Natural killer cell treated with Interleukin-12 subunit alpha and Interleukin-12 subunit beta and Interleukin-15 and Interleukin-18, amount 100 ng/mL, for 72 hours (primary cell): ENCODE measurements around the gene TRMT2A. TPM values are rescaled to one million over a fixed set of nuclear protein-coding genes. Genes with fewer than 3 reads are reported as not detected.

ENCODE experiments used
- ATAC-seq, 2 donors: fragments of 150-1000 bp; cut with Tn5 transposase in 1 of 2; sonication (Bioruptor Pico), chemical (Tn5 transposase) in 1 of 2; 2 replicates each; pipeline ENCODE4 v1.10.0; 2021
- DNase-seq: peaks from one replicate; pipeline ENCODE4 v3.0.0; 2022; ENCODE audit warnings: low spot score
- H3K27ac Mint-ChIP-seq, 2 donors: 1 replicate in 1 of 2; 2 replicates in 1 of 2; pipeline ENCODE4 v1.8.0; 2022; ENCODE audit warnings: mixed read lengths in 2 of 2, mild to moderate bottlenecking in 1 of 2, moderate library complexity in 1 of 2
- H3K27me3 Mint-ChIP-seq, 2 donors: 1 replicate in 1 of 2; 2 replicates in 1 of 2; pipeline ENCODE4 v1.8.0; 2022; ENCODE audit warnings: mixed read lengths in 2 of 2
- H3K36me3 Mint-ChIP-seq: one replicate; pipeline ENCODE4 v1.8.0; 2022; ENCODE audit warnings: mixed read lengths
- H3K4me1 Mint-ChIP-seq, 2 donors: 1 replicate in 1 of 2; 2 replicates in 1 of 2; pipeline ENCODE4 v1.8.0; 2022; ENCODE audit warnings: low read depth in 2 of 2, mixed read lengths in 2 of 2, mild to moderate bottlenecking in 1 of 2
- H3K4me3 Mint-ChIP-seq: one replicate; pipeline ENCODE4 v1.8.0; 2022; ENCODE audit warnings: mixed read lengths
- H3K9me3 Mint-ChIP-seq: 2 replicates; pipeline ENCODE4 v1.8.0; 2022; ENCODE audit warnings: mixed read lengths
- total RNA-seq, 2 donors: library from RNA; stranded (reverse); gene quantifications; one replicate each; pipeline ENCODE4 v1.2.3, GENCODE V29; 2022

The TRMT2A gene
- total RNA-seq, 2 donors from 2014 or later: 107 to 166 TPM

DNA sequence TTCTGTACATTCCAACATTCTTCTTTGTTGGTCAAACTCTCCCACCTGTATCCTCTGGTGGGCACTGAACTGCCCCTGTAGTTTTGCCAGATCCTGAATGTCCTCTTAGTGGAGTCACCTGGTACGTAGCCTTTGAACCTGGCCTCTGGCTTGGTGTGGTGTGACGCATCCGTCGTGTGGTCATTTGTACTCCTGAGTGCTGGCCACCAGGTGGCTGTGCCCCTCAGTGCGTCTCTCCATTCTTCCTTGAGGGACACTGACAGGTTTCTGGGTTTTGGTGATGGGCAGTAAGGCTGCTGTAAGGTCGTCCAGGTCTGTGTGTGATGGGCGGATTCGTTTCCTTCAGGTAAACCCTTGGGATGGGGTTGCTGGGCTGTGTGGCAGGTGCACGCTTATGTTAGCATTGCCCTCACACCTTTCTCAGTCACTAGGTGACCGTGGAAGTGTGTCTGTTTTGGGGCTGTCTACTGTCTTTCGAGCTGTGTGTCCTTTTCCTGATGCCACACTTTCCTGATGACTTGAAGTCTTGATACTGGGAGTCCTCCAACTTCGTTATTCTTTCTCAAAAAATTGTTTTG, 14.7 kb downstream of the TRMT2A start:
- Mint-ChIP-seq H3K27me3 (no peaks in the 10 kb centered on the region), H3K4me3 (no peak overlapping the region), H3K9me3 (no peaks in the 10 kb centered on the region), H3K27ac (peak overlapping the region; percentile 72 to 91), H3K36me3 (peaks cover 17% of the 10 kb centered on the region), H3K4me1 (peaks cover 37 to 38% of the 10 kb centered on the region in 2 donors)
- ATAC-seq (no peak), DNase-seq (no peak)

DNA sequence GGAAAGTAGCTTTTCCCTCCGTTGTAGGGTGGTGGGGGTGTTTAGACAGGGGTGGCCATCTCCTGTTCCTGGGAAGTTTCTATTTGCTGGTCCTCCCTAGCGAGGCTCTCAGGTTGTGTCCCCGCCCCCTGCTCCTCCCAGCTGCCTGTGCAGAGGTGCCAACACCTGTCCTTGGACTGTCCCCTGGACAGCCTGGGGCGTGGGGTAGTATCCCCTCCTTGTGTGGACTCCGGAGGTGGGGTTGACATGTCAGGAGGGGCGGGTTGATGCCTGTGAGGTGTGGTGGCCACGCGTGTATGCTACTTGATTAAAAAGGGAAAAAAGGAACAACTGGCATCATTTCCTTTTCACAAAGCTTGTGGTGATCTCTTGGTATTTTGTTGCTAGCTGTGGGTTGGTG, 15.4 kb downstream of the TRMT2A start:
- ATAC-seq: no peak
- no peak for DNase-seq
- peaks cover 37 to 42% of the 10 kb centered on the region in 2 donors for H3K4me1 Mint-ChIP-seq
- H3K4me3 Mint-ChIP-seq: no peak overlapping the region
- no peaks in the 10 kb centered on the region for H3K27me3 Mint-ChIP-seq
- H3K36me3 Mint-ChIP-seq: peaks cover 24% of the 10 kb centered on the region
- no peaks in the 10 kb centered on the region for H3K9me3 Mint-ChIP-seq
- peak overlapping the region; percentile 72 to 91 for H3K27ac Mint-ChIP-seq

DNA sequence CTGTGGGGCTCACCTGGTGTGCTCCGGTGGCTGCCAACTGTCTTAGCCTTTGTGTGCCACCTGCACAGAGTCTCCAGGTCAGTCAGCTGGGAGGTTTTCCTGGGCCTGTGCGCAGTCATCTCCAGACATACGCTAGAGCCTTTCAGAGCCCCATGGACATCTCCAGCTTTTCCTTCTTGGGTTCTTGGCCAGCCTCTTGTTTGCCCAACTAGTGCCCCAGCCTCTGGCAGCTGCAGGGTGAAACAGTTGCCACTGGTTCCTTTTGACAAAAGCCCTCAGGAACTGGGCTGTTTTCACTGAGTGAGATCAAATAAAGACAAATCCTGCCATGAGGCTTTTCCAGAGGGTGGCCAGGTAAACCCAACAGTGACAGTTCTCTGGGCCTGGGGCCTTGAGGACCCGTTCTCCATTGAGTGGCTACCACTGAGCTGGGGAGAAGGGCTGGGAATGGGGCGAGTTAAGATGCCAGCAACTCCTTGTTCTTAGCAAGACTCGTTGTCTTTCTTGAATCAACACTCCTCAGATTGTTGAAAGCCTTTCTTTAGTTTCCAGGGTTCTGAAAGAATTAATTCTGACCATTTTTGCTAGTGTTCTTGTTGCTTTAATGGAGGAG, 17.8 kb downstream of the TRMT2A start:
- Mint-ChIP-seq H3K4me1 (peaks cover 42 to 44% of the 10 kb centered on the region in 2 donors), H3K4me3 (peak overlapping the region; percentile 34), H3K9me3 (no peaks in the 10 kb centered on the region), H3K27ac (peak overlapping the region; percentile 91), H3K36me3 (peaks cover 36% of the 10 kb centered on the region), H3K27me3 (no peaks in the 10 kb centered on the region)
- peak; percentile 41 for DNase-seq
- no peak for ATAC-seq

DNA sequence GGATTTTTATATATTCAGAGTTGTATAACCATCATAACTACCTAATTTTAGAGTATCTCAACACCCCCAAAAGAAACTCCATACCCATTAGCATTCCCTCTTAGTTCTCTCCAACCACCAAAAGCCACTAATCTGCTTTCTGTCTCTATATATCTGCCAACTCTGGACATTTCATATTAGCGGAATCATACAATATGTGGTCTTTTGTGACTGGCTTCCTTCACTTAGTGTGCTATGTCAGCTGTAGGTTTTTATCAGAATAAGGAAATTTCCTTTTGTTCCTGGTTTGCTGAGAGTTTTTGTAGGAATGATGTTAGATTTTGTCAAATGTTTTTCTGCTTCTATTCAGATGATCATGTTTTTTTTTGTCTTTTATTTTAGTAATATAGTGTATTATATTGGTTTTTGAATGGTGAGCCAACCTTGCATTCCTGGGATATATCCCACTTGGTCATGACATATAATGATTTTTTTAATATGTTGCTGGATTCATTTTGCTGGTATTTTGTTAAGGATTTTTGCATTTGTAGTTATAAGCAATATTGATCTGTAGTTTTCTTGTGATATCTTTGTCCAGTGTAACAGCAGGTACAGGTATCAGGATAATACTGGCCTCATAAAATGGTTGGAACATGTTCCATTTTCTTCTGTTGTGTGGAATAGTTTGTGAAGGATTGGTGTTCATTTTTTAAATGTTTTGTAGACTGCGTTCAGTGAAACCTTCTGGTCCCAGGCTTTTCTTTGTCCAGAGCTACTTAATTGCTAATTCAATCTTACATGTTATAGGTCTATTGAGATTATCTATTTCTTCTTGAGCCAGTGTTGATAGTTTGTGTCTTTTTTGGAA, 20.2 kb downstream of the TRMT2A start:
- no peak overlapping the region for H3K4me3 Mint-ChIP-seq
- DNase-seq: no peak
- H3K4me1 Mint-ChIP-seq: peaks cover 41 to 43% of the 10 kb centered on the region in 2 donors
- H3K27me3 Mint-ChIP-seq: no peaks in the 10 kb centered on the region
- H3K36me3 Mint-ChIP-seq: peaks cover 36% of the 10 kb centered on the region
- H3K27ac Mint-ChIP-seq: no peak overlapping the region
- no peaks in the 10 kb centered on the region for H3K9me3 Mint-ChIP-seq
- no peak for ATAC-seq

DNA sequence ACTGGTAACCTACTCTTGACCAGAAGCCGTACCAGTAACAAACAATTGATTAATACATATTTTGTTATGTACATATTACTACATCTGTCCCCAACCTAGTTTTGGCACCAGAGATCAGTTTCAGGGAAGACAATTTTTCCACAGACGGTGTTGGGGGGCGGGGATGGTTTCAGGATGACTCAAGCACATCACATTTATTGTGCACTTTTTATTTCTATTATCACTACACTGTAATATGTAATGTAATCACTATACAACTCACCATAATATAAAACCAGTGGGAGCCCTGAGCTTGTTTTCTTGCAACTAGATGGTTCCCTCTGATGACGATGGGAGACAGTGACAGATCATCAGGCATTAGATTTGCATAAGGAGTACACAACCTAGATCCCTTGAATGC, 21.5 kb downstream of the TRMT2A start:
- H3K4me3 Mint-ChIP-seq: peak overlapping the region; percentile 30
- ATAC-seq: no peak
- no peak for DNase-seq
- H3K27ac Mint-ChIP-seq: peak overlapping the region in 1 of 2 donors; percentile 43
- H3K36me3 Mint-ChIP-seq: peaks cover 46% of the 10 kb centered on the region
- no peaks in the 10 kb centered on the region for H3K27me3 Mint-ChIP-seq
- H3K9me3 Mint-ChIP-seq: no peaks in the 10 kb centered on the region
- H3K4me1 Mint-ChIP-seq: peaks cover 36 to 45% of the 10 kb centered on the region in 2 donors

DNA sequence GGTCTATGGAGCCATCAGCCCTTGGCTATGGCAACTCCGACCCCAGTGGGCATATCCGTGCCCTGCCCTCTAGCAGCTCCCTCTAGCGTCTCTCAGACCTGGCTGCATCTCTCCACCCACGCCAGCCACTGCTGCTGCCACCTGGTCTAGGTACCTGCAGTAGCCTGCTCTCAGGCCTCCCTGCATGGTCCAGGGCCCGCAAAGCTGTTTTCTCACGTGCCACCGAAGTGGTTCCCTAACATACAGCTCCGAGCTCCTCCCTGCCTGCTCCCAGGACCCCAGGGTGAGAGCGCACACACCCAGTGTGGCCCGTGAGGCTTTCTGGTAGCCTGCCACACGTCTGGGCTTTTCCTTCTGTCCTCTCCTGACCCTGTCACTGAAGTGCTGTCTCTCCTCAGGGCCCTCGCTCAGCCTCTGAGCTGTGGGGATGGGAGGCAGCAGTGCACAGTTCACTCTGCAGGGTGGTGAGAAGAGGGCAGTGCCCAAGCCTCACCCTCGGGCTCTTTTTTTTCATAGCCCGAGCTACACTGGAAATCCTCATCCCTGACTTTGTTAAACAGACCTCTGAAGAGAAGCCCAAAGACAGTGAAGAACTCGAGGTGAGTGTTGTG, 22.7 kb downstream of the TRMT2A start:
- H3K27me3 Mint-ChIP-seq: no peaks in the 10 kb centered on the region
- no peak overlapping the region for H3K27ac Mint-ChIP-seq
- H3K4me1 Mint-ChIP-seq: peaks cover 28 to 35% of the 10 kb centered on the region in 2 donors
- no peak overlapping the region for H3K4me3 Mint-ChIP-seq
- DNase-seq (peak; percentile 47), ATAC-seq (no peak)
- peaks cover 44% of the 10 kb centered on the region for H3K36me3 Mint-ChIP-seq
- no peaks in the 10 kb centered on the region for H3K9me3 Mint-ChIP-seq

DNA sequence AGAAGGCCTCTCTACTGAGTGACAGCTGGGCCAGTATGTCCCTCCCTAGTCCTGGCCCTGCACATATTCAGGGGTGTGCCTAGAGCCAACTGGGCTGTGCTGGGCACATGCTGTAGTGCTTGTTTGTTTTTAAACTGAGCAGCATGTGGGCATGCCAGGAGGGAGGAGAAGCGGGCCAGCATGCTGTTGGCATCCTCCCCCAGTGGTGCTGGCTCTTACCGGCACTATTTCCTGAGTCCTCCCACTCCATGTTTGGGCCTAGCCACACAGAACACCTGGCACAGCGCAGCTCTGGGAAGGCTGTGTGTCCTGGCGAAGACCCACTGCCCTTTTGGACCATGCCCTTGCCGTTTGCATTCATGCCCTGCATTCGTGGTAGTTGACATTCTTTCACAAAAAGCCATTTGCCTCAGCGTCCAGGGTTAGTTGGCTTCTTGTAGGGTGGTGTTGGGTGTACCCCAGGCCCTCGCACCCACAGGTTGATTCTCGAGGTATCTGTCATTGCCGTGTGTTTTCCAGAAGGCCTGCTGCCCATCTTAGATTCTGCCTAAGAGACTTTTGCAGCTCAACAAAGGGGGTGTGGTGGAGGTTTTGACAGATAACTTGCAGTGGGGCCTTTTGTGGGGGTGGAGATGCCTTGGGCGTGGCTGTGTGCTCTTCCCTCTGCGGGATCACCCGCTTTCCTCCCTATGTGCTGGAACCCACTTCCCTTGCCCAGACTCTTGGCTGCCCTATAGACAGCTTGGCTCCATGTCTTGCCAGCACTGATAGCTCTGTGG, 23.4 kb downstream of the TRMT2A start:
- peak; percentile 45 for DNase-seq
- Mint-ChIP-seq H3K27ac (no peak overlapping the region), H3K4me1 (peaks cover 24 to 30% of the 10 kb centered on the region in 2 donors)

DNA sequence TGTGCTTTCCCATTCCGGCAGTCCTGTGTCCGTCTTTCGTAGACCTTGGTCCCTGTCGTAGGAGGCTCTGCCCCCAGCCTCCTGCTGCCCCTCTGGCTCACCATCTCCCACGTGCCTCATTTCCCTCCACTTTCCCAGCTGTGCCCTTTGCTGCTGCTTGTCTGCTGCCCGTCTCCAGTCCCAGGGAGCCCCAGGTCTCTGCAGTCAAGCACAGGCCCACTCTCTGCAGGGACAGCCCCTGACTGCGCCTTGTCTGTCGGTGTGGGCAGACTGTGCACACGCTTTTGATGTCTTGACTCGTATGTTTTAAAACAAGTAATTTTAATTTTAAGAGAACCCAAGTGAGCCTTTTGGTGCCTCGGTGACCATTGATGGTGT, 24.6 kb downstream of the TRMT2A start:
- Mint-ChIP-seq H3K4me1 (peaks cover 21 to 30% of the 10 kb centered on the region in 2 donors), H3K27me3 (no peaks in the 10 kb centered on the region), H3K27ac (peak overlapping the region in 1 of 2 donors; percentile 35), H3K4me3 (peak overlapping the region; percentile 17), H3K9me3 (no peaks in the 10 kb centered on the region), H3K36me3 (peaks cover 39% of the 10 kb centered on the region)
- ATAC-seq: no peak
- DNase-seq: no peak

More for the DNA sequence above, 23.4 kb downstream of the TRMT2A start:
- Mint-ChIP-seq H3K9me3 (no peaks in the 10 kb centered on the region), H3K36me3 (peaks cover 48% of the 10 kb centered on the region), H3K27me3 (no peaks in the 10 kb centered on the region), H3K4me3 (no peak overlapping the region)
- no peak for ATAC-seq

DNA sequence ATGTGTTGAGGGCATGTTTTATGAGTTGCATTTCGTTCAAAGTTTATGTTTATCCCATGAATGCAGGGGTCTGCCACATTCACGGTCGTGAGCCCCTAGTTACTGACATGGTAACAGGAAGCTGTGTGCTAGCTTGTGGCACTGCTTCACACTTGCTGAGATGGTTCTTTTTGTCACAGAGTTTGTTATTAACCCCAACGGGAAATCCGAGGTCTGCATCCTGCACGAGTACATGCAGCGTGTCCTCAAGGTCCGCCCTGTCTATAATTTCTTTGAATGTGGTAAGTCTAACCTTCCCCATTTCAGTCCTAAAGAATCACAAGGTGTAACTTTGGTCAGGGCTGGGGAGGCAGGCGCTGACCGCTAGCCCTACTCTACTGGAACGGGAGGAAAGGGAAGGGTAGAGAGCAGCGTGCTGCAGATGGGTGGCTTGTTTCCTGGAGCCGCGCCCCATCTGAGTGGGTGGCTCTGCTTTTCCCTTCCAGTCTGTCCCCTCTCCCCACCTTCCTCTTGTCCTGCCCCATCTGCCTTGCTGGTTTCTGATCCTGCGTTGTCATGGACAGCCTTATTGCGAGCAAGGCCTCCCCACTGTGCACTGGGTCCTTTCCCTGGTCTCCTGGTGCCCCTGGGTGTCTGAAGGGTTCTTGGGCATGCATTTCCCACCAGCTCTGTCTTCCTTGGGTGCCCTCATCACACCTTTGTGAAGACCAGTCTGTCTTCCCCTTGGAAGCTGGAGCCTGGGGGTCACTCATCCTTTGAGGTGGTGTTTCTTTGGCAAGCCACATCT, 25.1 kb downstream of the TRMT2A start:
- Mint-ChIP-seq H3K36me3 (peaks cover 33% of the 10 kb centered on the region), H3K9me3 (no peaks in the 10 kb centered on the region), H3K27me3 (no peaks in the 10 kb centered on the region), H3K4me3 (peak overlapping the region; percentile 25), H3K27ac (peak overlapping the region in 1 of 2 donors; percentile 35), H3K4me1 (peaks cover 16 to 35% of the 10 kb centered on the region in 2 donors)
- peak; percentile 61 for DNase-seq
- ATAC-seq: peak; percentile 53 to 63

DNA sequence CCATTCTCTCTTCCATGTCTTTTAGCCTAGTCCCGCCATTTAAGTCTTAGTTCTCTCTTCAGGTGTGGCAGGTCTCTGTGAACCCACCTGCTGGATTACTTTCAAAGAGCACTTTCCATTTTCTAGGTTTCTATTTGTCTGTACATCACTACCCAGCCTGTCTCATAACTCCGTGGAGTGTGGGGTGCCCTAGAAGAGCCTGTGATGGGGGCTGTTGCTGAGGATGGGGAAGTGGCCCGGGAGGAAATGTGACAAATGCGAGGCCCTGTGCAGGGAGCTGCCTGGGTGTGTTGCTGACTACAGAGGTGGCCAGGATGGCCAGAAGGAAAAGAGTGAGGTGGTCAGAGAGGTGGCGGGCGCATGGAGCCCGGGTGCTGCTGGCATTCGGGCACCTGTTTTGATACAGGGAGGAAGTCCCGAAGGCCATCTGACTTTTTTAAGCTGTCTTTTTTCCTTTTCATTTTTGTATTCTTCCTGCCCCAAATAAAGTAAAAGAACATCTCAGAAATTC, 26.2 kb downstream of the TRMT2A start:
- no peaks in the 10 kb centered on the region for H3K9me3 Mint-ChIP-seq
- no peak for ATAC-seq
- peak; percentile 38 for DNase-seq
- H3K36me3 Mint-ChIP-seq: peaks cover 30% of the 10 kb centered on the region
- peaks cover 22 to 44% of the 10 kb centered on the region in 2 donors for H3K4me1 Mint-ChIP-seq
- no peaks in the 10 kb centered on the region for H3K27me3 Mint-ChIP-seq
- peak overlapping the region; percentile 51 for H3K4me3 Mint-ChIP-seq
- peak overlapping the region; percentile 9 to 32 for H3K27ac Mint-ChIP-seq

DNA sequence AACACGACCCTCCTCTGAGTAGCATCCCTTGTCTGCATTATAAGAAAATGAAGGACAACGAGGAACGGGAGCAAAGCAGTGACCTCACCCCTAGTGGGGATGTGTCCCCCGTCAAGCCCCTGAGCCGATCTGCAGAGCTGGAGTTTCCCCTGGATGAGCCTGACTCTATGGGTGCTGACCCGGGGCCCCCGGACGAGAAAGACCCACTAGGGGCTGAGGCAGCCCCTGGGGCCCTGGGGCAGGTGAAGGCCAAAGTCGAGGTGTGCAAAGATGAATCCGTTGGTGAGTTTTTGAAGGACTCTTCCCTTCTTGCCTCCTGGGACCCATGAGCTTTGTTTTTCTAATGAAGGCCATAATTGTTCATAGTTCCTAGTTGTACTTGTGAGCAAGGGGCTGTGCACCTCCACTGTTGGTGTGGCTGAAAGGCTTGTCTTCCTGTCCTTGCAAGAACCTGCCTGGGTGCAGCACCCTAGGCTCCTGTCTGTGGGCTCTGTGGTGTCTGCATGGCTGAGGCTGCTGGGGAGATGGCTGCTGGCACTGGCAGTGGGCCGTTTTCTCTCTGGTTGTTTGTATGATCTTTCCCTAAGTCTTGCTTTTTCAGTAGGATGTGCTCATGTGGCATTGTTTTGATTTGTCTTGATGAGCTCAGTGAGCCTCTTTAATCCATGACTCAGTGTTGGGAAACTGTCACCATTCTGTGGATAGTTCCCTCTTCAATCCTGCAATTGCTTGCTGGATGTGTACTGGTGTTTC, 26.9 kb downstream of the TRMT2A start:
- Mint-ChIP-seq H3K36me3 (peaks cover 26% of the 10 kb centered on the region), H3K9me3 (no peaks in the 10 kb centered on the region), H3K27me3 (no peaks in the 10 kb centered on the region), H3K27ac (no peak overlapping the region), H3K4me3 (peak overlapping the region; percentile 51), H3K4me1 (peaks cover 22 to 46% of the 10 kb centered on the region in 2 donors)
- ATAC-seq (no peak), DNase-seq (peak; percentile 40)
